ENCODE results near the gene COX10.

- no peak for TF ChIP-seq CTCF (optimal IDR thresholded peaks at IDR 0.05 in 1 of 3, IDR thresholded peaks at IDR 0.05 in 1 of 3, conservative IDR thresholded peaks at IDR 0.05 in 1 of 3; ENCODE audit: extremely low read depth in 1 of 3, insufficient read depth in 2 of 3, low read length in 3 of 3)
- TF ChIP-seq EZH2 (IDR thresholded peaks at IDR 0.05; ENCODE audit: low read length): no peak
Measured at GRCh38 chr17:14201021-14201987, 132.0 kb downstream of the COX10 start.

Data from keratinocyte (primary cell).